WI38 (cell line): ENCODE results near the gene TMCO1.
"Not testable (repeated sequence)": the region's sequence is repeated elsewhere in the genome, so short reads cannot be mapped to it uniquely, and the experiment has no call there.

Experiments
- H3K4me3 ChIP-seq: 2 replicates; pipeline ENCODE4 v1.5.1; 2011; ENCODE audit warnings: low read depth, mild to moderate bottlenecking, control low read depth, low read length
- TF ChIP-seq, protein P1 (sequence below): IDR thresholded peaks from 2 replicates; pipeline ENCODE4 v1.5.1; 2012; ENCODE audit warnings: low read depth, mild to moderate bottlenecking, control low read depth, low read length

TMCO1 gene

DNA sequence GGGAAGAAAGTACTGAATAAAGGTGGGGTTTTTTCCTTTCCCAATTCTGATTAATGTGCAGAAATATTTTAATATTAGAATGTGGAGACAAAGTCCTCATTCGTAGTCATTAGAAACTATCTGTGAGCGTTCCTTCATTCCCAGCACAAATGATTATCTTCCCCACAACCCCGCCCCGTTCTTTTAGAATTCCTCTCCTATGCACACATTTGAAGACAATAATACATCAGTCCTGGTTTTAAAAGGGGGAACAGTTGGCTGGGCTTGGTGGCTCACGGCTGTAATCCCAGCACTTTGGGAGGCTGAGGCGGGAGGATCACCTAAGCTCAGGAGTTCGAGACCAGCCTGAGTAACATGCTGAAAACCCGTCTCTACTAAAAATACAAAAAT is 71.2 kb downstream of the TMCO1 start:
- peak overlapping the region; percentile 91 for H3K4me3 ChIP-seq
- TF ChIP-seq, protein P1, sequence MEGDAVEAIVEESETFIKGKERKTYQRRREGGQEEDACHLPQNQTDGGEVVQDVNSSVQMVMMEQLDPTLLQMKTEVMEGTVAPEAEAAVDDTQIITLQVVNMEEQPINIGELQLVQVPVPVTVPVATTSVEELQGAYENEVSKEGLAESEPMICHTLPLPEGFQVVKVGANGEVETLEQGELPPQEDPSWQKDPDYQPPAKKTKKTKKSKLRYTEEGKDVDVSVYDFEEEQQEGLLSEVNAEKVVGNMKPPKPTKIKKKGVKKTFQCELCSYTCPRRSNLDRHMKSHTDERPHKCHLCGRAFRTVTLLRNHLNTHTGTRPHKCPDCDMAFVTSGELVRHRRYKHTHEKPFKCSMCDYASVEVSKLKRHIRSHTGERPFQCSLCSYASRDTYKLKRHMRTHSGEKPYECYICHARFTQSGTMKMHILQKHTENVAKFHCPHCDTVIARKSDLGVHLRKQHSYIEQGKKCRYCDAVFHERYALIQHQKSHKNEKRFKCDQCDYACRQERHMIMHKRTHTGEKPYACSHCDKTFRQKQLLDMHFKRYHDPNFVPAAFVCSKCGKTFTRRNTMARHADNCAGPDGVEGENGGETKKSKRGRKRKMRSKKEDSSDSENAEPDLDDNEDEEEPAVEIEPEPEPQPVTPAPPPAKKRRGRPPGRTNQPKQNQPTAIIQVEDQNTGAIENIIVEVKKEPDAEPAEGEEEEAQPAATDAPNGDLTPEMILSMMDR, result no peak; the same call in 1 of the 2 replicates

- TF ChIP-seq, protein P1, result no peak
These were observed 72.0 kb downstream of the TMCO1 start for GRCh38 chr1:165696625-165697100.

DNA sequence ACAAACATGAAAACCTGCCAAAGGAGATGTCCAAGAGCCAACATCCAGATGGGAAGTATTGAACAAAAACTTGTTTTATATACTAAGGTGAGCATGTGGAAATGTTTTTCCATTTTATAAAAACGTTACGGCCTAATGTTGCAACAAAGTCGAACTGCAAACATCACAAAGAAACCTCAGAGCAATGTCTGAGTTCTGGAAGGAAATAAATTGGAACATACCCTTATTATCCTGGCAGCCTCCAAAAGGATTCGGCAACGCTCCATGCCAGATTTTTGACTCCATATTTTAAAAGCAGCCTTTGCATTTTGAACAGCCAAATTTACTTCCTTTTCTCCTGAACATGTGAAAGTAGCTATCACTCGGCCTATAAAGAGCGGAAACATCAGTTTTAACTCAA is 73.6 kb downstream of the TMCO1 start:
- TF ChIP-seq, protein P1, result no peak
- no peak overlapping the region for H3K4me3 ChIP-seq

More at GRCh38 chr1:165696625-165697100, 72.0 kb downstream of the TMCO1 start:
- H3K4me3 ChIP-seq, result peak overlapping the region; percentile 36

- TF ChIP-seq, protein P1, result no peak
- no peak overlapping the region for H3K4me3 ChIP-seq
These were observed 80.6 kb downstream of the TMCO1 start for GRCh38 chr1:165688046-165688445.

DNA sequence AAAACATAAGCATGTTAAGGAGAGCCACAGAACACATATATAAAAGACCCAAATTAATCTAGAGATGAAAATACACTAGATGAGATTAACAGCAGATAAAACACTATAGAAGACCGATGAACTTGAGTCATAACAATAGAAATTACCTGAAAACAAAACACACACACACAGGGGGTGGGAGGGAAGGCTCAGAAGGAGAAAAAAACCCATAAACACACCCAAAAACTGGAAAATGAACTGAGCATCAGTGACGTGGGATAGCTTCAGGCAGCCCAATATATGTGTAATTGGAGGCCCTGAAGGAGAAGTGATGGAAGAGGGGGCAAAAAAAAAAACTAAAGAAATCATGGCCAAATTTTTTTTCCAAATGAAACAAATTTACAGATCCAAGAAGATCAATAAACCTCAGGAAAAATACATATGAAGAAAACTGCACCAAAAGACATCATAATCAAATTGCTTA is 81.7 kb downstream of the TMCO1 start:
- no peak overlapping the region for H3K4me3 ChIP-seq
- TF ChIP-seq, protein P1, result no peak

- H3K4me3 ChIP-seq, result no peak overlapping the region
- TF ChIP-seq, protein P1, result no peak
These were observed 82.3 kb downstream of the TMCO1 start for GRCh38 chr1:165686121-165686970.

- no peak overlapping the region for H3K4me3 ChIP-seq
- TF ChIP-seq, protein P1, result no peak
These were observed 84.7 kb downstream of the TMCO1 start for GRCh38 chr1:165683848-165684485.

DNA sequence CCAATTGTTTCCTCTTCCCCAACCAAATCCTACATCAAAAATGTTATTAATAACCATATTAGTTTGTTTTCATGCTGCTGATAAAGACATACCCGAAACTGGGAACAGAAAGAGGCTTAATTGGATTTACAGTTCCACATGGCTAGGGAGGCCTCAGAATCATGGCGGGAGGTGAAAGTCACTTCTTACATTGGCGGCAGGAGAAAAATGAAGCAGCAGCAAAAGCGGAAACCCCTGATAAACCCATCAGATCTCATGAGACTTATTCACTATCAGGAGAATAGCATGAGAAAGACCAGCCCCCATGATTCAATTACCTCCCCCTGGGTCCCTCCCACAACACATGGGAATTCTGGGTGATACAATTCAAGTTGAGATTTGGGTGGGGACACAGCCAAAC is 87.9 kb downstream of the TMCO1 start:
- not testable (repeated sequence) for H3K4me3 ChIP-seq
